GM10266 (cell line): ENCODE measurements around the gene MALSU1.

ENCODE experiments used
- DNase-seq: peaks from one replicate; pipeline ENCODE4 v3.0.0; 2012; ENCODE audit errors: extremely low spot score
- TF ChIP-seq, protein P1 (sequence below): IDR thresholded peaks from 2 replicates; pipeline ENCODE4 v1.5.1; 2012; ENCODE audit warnings: mild to moderate bottlenecking, low read depth; ENCODE audit not compliant: control insufficient read depth, insufficient read depth; ENCODE audit errors: missing control alignments

The MALSU1 gene

GRCh38 chr7:23335621-23336020 lies 36.5 kb downstream of the MALSU1 start:
- DNase-seq: no peak
- TF ChIP-seq, protein P1, sequence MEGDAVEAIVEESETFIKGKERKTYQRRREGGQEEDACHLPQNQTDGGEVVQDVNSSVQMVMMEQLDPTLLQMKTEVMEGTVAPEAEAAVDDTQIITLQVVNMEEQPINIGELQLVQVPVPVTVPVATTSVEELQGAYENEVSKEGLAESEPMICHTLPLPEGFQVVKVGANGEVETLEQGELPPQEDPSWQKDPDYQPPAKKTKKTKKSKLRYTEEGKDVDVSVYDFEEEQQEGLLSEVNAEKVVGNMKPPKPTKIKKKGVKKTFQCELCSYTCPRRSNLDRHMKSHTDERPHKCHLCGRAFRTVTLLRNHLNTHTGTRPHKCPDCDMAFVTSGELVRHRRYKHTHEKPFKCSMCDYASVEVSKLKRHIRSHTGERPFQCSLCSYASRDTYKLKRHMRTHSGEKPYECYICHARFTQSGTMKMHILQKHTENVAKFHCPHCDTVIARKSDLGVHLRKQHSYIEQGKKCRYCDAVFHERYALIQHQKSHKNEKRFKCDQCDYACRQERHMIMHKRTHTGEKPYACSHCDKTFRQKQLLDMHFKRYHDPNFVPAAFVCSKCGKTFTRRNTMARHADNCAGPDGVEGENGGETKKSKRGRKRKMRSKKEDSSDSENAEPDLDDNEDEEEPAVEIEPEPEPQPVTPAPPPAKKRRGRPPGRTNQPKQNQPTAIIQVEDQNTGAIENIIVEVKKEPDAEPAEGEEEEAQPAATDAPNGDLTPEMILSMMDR: no peak

DNA sequence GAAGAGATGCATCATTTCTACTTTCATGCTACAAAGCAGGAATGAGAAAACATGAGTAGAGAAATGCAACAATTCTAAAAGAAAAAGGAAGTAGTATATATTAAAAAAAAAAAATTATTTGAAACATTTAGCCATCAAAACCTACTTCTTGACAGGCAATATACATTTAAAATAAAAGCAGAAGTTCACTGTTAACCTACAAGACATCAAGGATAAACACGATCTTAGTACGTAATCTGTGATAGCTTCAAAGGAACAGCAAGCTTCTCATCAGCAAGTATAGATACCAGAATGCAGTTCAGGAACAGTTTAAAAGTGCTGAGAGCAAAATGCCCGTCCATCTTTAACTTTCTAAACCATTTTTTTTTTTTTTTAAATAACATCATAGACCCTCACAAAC lies 36.9 kb downstream of the MALSU1 start:
- DNase-seq: no peak
- TF ChIP-seq, protein P1: no peak

DNA sequence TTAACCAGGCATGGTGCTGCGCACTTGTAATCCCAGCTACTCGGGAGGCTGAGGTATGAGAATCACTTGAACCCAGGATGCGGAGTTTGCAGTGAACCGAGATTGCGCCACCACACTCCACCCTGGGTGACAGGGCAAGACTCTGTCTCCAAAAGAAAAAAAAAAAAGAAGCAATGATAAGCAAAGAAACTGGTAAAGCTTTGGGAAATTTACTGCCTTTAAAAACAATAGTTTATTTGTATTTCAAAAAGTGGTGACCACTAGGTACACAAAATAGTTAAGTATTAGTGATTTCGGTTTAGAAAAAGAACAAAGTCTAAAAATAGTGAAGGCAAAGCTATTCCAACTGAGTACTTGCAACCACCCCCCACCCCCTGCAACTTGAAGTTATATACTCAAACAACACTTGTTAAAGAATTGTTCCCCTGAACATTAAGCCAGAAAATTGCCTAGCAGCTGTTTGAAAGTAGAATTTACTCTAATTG lies 37.7 kb downstream of the MALSU1 start:
- no peak for DNase-seq
- TF ChIP-seq, protein P1: no peak

GRCh38 chr7:23337374-23337773 lies 38.2 kb downstream of the MALSU1 start:
- DNase-seq: no peak

GRCh38 chr7:23338439-23338838 lies 39.3 kb downstream of the MALSU1 start:
- TF ChIP-seq, protein P1: no peak
- DNase-seq: no peak

More at GRCh38 chr7:23337374-23337773, 38.2 kb downstream of the MALSU1 start:
- TF ChIP-seq, protein P1: no peak

GRCh38 chr7:23338863-23339262 lies 39.7 kb downstream of the MALSU1 start:
- DNase-seq: no peak
- TF ChIP-seq, protein P1: no peak

DNA sequence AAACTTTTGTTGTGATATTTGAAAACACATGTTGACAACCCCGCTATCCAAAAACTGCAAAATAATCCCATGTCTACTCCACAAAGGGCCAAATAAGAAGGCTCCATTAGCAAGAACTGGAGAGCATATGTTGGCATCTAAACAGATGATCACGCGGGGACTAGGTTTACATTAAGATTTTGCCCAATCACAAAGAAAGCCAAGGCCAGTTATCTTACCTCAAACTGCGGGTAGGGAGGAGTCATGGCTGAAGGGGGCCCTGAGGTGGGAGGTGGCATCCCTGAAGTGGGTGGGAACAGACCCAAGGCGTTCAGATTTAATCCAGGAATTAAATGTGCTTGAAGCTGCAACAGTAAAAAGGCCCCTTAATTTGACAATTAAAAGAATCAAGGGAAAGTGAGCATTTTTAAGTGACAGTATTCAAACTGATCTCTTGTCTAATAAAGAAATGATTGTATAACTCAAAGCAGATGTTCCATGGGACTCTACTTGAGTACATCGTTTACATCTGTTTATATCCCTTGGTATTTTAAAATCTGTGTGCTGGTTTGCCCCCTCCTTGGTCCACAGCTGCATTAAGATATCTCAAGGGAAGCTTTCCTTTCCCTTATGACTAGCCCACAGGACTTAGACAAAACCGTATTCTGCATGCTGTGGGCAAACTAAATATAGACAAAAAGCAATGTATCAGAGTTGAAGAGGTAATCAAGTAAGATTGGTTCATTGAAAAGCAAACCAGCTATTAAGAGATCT lies 42.9 kb downstream of the MALSU1 start:
- TF ChIP-seq, protein P1: no peak
- no peak for DNase-seq
